CD4-positive, alpha-beta T cell (primary cell): ENCODE data around the gene ME3. TPM values are rescaled to one million over a fixed set of nuclear protein-coding genes. Genes with fewer than 3 reads are reported as not detected.

Experiments
- ATAC-seq: fragments of 200-7000 bp; cut with Tn5 transposase; one replicate; pipeline ENCODE4 v1.10.0; 2022; ENCODE audit warnings: mild to moderate bottlenecking; ENCODE audit not compliant: poor library complexity
- CTCF ChIA-PET: fragments of 350-600 bp; sonication (Branson Sonifier 250); formaldehyde crosslinking; loops from one replicate; lab custom pipeline; 2021; ENCODE audit warnings: antibody characterized with exemption, inconsistent platforms; lab: Charles Lee
- POLR2A ChIA-PET: fragments of 350-600 bp; sonication (Branson Sonifier 250); formaldehyde crosslinking; loops from one replicate; lab custom pipeline; 2021; ENCODE audit warnings: antibody characterized with exemption, inconsistent platforms; lab: Charles Lee
- DNase-seq, 14 experiments: peaks; one replicate each; pipeline ENCODE4 v3.0.0-alpha.2; 2013 to 2020; ENCODE audit warnings: mixed read lengths in 2 of 14
- H3K27ac ChIP-seq, 2 donors: one replicate each; pipeline versions ENCODE4 v1.5.1 to v1.7.0; 2013; ENCODE audit warnings: low read length in 2 of 2, low read depth in 1 of 2, mild to moderate bottlenecking in 1 of 2
- H3K27me3 ChIP-seq, 2 experiments: 1 replicate in 1 of 2; 2 replicates in 1 of 2; pipeline versions ENCODE4 v1.6.1 to v1.7.0; 2013; ENCODE audit warnings: low read length in 2 of 2, control low read depth in 1 of 2, mild to moderate bottlenecking in 1 of 2, moderate library complexity in 1 of 2; ENCODE audit not compliant: insufficient read depth in 2 of 2, control insufficient read depth in 1 of 2
- H3K36me3 ChIP-seq: one replicate; pipeline ENCODE4 v1.6.1; 2013; ENCODE audit warnings: low read length, control low read depth; ENCODE audit not compliant: insufficient read depth
- H3K4me1 ChIP-seq: one replicate; pipeline ENCODE4 v1.6.1; 2013; ENCODE audit warnings: low read length, control low read depth; ENCODE audit not compliant: insufficient read depth
- H3K4me3 ChIP-seq: one replicate; pipeline ENCODE4 v1.5.1; 2013; ENCODE audit warnings: mild to moderate bottlenecking, low read length, moderate library complexity
- H3K9me3 ChIP-seq, 2 experiments: 1 replicate in 1 of 2; 2 replicates in 1 of 2; pipeline versions ENCODE4 v1.6.1 to v1.7.0; 2013; ENCODE audit warnings: low read length in 2 of 2, mild to moderate bottlenecking in 2 of 2, control low read depth in 1 of 2, moderate library complexity in 1 of 2; ENCODE audit not compliant: control insufficient read depth in 1 of 2, insufficient read depth in 1 of 2
- H3K27ac Mint-ChIP-seq: one replicate; pipeline ENCODE4 v1.8.0; 2020; ENCODE audit warnings: mixed read lengths
- H3K27me3 Mint-ChIP-seq: one replicate; pipeline ENCODE4 v1.8.0; 2021; ENCODE audit warnings: mixed read lengths
- H3K36me3 Mint-ChIP-seq: one replicate; pipeline ENCODE4 v1.8.0; 2021; ENCODE audit warnings: low read depth, mixed read lengths
- H3K4me1 Mint-ChIP-seq: one replicate; pipeline ENCODE4 v1.8.0; 2021; ENCODE audit warnings: low read depth, mixed read lengths
- H3K4me3 Mint-ChIP-seq: one replicate; pipeline ENCODE4 v1.8.0; 2020; ENCODE audit warnings: mild to moderate bottlenecking, mixed read lengths
- H3K9me3 Mint-ChIP-seq: one replicate; pipeline ENCODE4 v1.8.0; 2020; ENCODE audit warnings: mixed read lengths
- intact Hi-C, 2 experiments: fragments of 100-400 bp; cut with DNase I in 1 of 2; cut with micrococcal nuclease in 1 of 2; formaldehyde crosslinking; loops; one replicate each; pipeline versions ENCODE4 v1.15.1 to v1.9.0; 2023 to 2025; cut with DNase I, micrococcal nuclease
- total RNA-seq, 174 experiments: library from RNA in 2 of 174; stranded (reverse) in 2 of 174; gene quantifications; one replicate each; pipeline ENCODE4 v1.2.3 and lab custom pipeline; 2021 to 2026
- TF ChIP-seq, protein P1 (sequence below): fragments of 200-600 bp; IDR thresholded peaks from one replicate; pipeline ENCODE4 v1.8.0; 2022; ENCODE audit warnings: antibody characterized with exemption, mild to moderate bottlenecking

ME3 gene
- total RNA-seq, 2 experiments from 2014 or later: 9.1 to 10.6 TPM

DNA sequence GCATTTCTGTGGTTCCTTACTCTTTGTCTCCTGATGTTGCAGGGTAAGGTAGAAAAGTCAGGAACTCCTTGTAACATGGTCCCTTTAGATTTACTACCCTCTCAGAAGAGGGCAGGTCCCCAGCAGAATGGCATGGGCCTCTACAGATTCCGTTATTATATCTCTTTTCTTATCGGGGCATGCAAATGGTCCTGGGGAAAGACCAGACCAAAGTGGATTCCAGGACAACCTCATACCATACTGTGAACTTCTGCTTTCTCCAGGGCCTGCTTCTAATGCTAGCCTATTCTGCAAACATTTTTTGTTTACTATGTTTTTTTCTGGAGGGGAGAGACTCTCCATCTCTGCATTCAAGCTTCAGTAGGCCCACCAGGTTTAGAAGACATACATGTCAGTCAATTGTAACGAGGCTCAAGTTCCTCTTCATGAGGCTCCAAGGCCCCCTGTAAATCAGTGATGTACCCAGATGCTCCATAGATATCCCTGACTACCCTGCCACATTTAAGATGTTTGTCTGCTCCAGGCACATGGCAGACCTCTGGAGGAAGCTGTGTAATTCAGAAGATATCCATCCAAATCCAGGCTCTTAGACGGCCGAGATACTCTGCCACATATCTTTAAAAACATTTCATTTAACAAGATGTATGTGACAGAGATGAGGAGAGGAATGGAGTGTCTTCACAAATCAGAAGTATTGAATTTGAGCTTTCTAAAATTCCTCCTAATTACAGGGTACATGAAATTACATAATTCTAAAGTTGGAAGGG is 8.5 kb upstream of the ME3 start:
- Mint-ChIP-seq H3K27ac (no peak overlapping the region), H3K4me1 (no peaks in the 10 kb centered on the region), H3K27me3 (no peaks in the 10 kb centered on the region), H3K4me3 (no peak overlapping the region), H3K9me3 (no peaks in the 10 kb centered on the region), H3K36me3 (no peaks in the 10 kb centered on the region)
- Histone ChIP-seq H3K4me3 (no peak overlapping the region), H3K9me3 (no peaks in the 10 kb centered on the region), H3K27ac (no peak overlapping the region), H3K4me1 (no peaks in the 10 kb centered on the region), H3K27me3 (no peaks in the 10 kb centered on the region), H3K36me3 (no peaks in the 10 kb centered on the region)
- CTCF ChIA-PET: no interaction called here
- no peak for ATAC-seq
- POLR2A ChIA-PET: no interaction called here
- TF ChIP-seq, protein P1, sequence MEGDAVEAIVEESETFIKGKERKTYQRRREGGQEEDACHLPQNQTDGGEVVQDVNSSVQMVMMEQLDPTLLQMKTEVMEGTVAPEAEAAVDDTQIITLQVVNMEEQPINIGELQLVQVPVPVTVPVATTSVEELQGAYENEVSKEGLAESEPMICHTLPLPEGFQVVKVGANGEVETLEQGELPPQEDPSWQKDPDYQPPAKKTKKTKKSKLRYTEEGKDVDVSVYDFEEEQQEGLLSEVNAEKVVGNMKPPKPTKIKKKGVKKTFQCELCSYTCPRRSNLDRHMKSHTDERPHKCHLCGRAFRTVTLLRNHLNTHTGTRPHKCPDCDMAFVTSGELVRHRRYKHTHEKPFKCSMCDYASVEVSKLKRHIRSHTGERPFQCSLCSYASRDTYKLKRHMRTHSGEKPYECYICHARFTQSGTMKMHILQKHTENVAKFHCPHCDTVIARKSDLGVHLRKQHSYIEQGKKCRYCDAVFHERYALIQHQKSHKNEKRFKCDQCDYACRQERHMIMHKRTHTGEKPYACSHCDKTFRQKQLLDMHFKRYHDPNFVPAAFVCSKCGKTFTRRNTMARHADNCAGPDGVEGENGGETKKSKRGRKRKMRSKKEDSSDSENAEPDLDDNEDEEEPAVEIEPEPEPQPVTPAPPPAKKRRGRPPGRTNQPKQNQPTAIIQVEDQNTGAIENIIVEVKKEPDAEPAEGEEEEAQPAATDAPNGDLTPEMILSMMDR: no peak
- intact Hi-C loops: no loop called here
- no peak for DNase-seq

DNA sequence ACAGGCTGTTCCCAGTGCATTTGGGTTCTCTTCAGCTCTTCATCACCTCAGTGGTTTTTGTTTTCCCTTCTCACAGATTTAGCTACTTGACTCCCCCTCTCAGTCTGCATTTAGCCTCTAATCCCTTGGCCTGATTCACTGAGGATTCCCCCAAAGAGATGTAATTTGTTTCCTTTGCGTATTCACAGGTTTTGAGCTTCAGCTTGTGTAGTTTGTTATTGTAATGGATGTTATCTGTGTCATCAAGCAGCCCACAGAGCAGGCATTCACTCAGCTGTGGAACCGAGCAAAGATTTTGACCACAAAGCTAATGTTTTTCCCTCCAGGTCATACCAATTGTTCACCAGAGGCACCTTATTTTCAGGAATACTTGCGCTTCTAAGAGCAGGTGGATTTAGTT is 6.4 kb upstream of the ME3 start:
- H3K27ac ChIP-seq: no peak overlapping the region
- Mint-ChIP-seq H3K9me3 (no peaks in the 10 kb centered on the region), H3K4me1 (no peaks in the 10 kb centered on the region), H3K27me3 (no peaks in the 10 kb centered on the region), H3K27ac (no peak overlapping the region), H3K4me3 (no peak overlapping the region), H3K36me3 (no peaks in the 10 kb centered on the region)
- ATAC-seq: no peak
- no peaks in the 10 kb centered on the region for H3K36me3 ChIP-seq
- no peaks in the 10 kb centered on the region for H3K9me3 ChIP-seq
- CTCF ChIA-PET: no interaction called here
- POLR2A ChIA-PET: interaction anchor here (0.7 kb wide), 1 partner anchor 358 kb away, joined by 3 read pairs; no protein-coding TSS in a partner anchor
- no peak overlapping the region for H3K4me3 ChIP-seq
- DNase-seq: no peak
- TF ChIP-seq, protein P1: no peak
- no peaks in the 10 kb centered on the region for H3K4me1 ChIP-seq
- intact Hi-C loops: no loop called here
- no peaks in the 10 kb centered on the region for H3K27me3 ChIP-seq

DNA sequence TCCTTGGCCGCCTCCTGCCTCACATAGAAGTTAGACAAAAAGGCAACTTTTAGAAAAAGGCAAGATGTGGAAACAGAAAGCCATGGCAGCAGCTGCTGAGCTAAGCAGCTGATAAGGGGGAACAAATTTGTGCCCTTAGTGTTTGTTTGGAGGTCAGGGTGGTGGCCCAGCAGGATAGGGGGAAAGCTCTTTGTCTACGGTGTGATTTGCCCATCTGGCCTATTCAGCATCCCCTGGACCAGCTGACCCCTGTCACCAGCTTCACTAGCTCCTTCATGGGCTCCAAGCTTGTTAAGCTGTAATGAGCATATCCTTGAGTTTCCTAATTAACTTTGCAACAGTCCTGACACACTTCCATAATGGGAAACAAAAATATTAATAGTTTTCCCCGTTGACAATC is 5.9 kb upstream of the ME3 start:
- Mint-ChIP-seq H3K27ac (no peak overlapping the region), H3K9me3 (no peaks in the 10 kb centered on the region), H3K36me3 (no peaks in the 10 kb centered on the region), H3K4me1 (peaks cover 1% of the 10 kb centered on the region), H3K27me3 (no peaks in the 10 kb centered on the region), H3K4me3 (no peak overlapping the region)
- Histone ChIP-seq H3K36me3 (no peaks in the 10 kb centered on the region), H3K9me3 (no peaks in the 10 kb centered on the region), H3K4me3 (no peak overlapping the region), H3K4me1 (no peaks in the 10 kb centered on the region), H3K27ac (no peak overlapping the region), H3K27me3 (no peaks in the 10 kb centered on the region)
- ChIA-PET POLR2A (interaction anchor here (0.7 kb wide), 1 partner anchor 359 kb away, joined by 3 read pairs; no protein-coding TSS in a partner anchor), CTCF (no interaction called here)
- DNase-seq (no peak), ATAC-seq (no peak)
- TF ChIP-seq, protein P1: no peak
- intact Hi-C loops: no loop called here
